HCEC 1CT (cell line): ENCODE measurements around the gene GASK1A.

ENCODE experiments used
- DNase-seq: peaks from one replicate; pipeline ENCODE4 v3.0.0-alpha.2; 2017

Gene GASK1A

GRCh38 chr3:43072361-43072760 is 93.2 kb downstream of the GASK1A start:
- no peak for DNase-seq

- no peak for DNase-seq
Observed at GRCh38 chr3:43073116-43073835, 94.2 kb downstream of the GASK1A start.

- no peak for DNase-seq
Observed at GRCh38 chr3:43073836-43074220, 94.7 kb downstream of the GASK1A start.

GRCh38 chr3:43074482-43074881 is 95.4 kb downstream of the GASK1A start:
- no peak for DNase-seq

- no peak for DNase-seq
Observed at GRCh38 chr3:43074901-43075689, 96.0 kb downstream of the GASK1A start.

GRCh38 chr3:43075904-43076661 is 97.0 kb downstream of the GASK1A start:
- DNase-seq, result no peak

GRCh38 chr3:43076857-43077256 is 97.7 kb downstream of the GASK1A start:
- no peak for DNase-seq

- no peak for DNase-seq
Observed at GRCh38 chr3:43077261-43077660, 98.2 kb downstream of the GASK1A start.

- DNase-seq, result no peak
Observed at GRCh38 chr3:43077707-43078106, 98.6 kb downstream of the GASK1A start.

GRCh38 chr3:43079536-43080332 is 100.6 kb downstream of the GASK1A start:
- no peak for DNase-seq

- no peak for DNase-seq
Observed at GRCh38 chr3:43080726-43081568, 101.8 kb downstream of the GASK1A start.

- no peak for DNase-seq
Observed at GRCh38 chr3:43081796-43082195, 102.7 kb downstream of the GASK1A start.

GRCh38 chr3:43082457-43082856 is 103.3 kb downstream of the GASK1A start:
- no peak for DNase-seq

GRCh38 chr3:43086460-43087165 is 107.5 kb downstream of the GASK1A start:
- no peak for DNase-seq

- no peak for DNase-seq
Observed at GRCh38 chr3:43087249-43087776, 108.2 kb downstream of the GASK1A start.

- no peak for DNase-seq
Observed at GRCh38 chr3:43089081-43089480, 110.0 kb downstream of the GASK1A start.

GRCh38 chr3:43090238-43090637 is 111.1 kb downstream of the GASK1A start:
- DNase-seq, result no peak

GRCh38 chr3:43091481-43091880 is 112.4 kb downstream of the GASK1A start:
- DNase-seq, result no peak

- no peak for DNase-seq
Observed at GRCh38 chr3:43093006-43093405, 113.9 kb downstream of the GASK1A start.

GRCh38 chr3:43093974-43094373 is 114.9 kb downstream of the GASK1A start:
- DNase-seq, result no peak

- no peak for DNase-seq
Observed at GRCh38 chr3:43094381-43094780, 115.3 kb downstream of the GASK1A start.
